Peyer's patch (tissue), 4 donors: ENCODE data around the gene MFSD8.

Experiments
- CTCF ChIP-seq, 6 experiments: fragments of 450-650 bp in 4 of 6; fragments of 200-600 bp in 2 of 6; sonication (generic) in 1 of 6; IDR thresholded peaks; one replicate each; pipeline ENCODE4 v1.5.1; 2017 to 2019; ENCODE audit warnings: antibody characterized with exemption in 6 of 6, mild to moderate bottlenecking in 3 of 6, moderate library complexity in 1 of 6
- POLR2A ChIP-seq, 2 donors: fragments of 450-650 bp; IDR thresholded peaks; one replicate each; pipeline ENCODE4 v1.5.1; 2017; ENCODE audit warnings: antibody characterized with exemption in 2 of 2, mild to moderate bottlenecking in 2 of 2, moderate library complexity in 2 of 2

DNA sequence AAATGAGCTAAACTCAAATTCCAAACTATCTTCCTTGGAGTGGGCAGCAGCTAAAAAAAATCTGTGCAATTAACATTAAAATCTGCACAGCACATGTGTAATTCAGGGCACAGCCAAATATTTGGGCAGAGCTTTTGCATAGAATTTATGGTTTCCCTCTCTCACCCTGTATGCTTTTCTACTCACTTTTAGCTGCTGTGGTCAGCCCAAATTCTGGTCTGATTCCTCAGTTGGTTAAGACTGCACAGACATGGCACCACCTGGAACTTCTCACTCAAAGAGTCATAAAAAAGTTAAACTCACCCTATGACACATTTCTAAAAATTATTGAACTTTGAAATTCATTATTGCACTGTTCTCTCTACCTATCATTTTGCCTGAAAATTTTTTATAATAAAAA lies 89.2 kb downstream of the MFSD8 start:
- TF ChIP-seq CTCF (IDR thresholded peaks at IDR 0.05) = no peak
- no peak for TF ChIP-seq POLR2A (IDR thresholded peaks at IDR 0.05)
